Nephron (organoid): Measurements from ENCODE around the gene CWC27.

ENCODE experiments used
- H3K27ac Mint-ChIP-seq, 3 experiments: 2 replicates each; pipeline ENCODE4 v1.8.0; 2020; ENCODE audit warnings: mixed read lengths in 3 of 3, mild to moderate bottlenecking in 2 of 3, moderate library complexity in 1 of 3
- H3K27me3 Mint-ChIP-seq: 2 replicates; pipeline ENCODE4 v1.8.0; 2021; ENCODE audit warnings: low read depth, mild to moderate bottlenecking, moderate library complexity, mixed read lengths
- H3K36me3 Mint-ChIP-seq: 2 replicates; pipeline ENCODE4 v1.8.0; 2020; ENCODE audit warnings: low read depth, mixed read lengths
- H3K4me1 Mint-ChIP-seq: 2 replicates; pipeline ENCODE4 v1.8.0; 2020; ENCODE audit warnings: mixed read lengths
- H3K4me3 Mint-ChIP-seq, 3 experiments: 2 replicates each; pipeline ENCODE4 v1.8.0; 2020; ENCODE audit warnings: mild to moderate bottlenecking in 3 of 3, mixed read lengths in 3 of 3, moderate library complexity in 2 of 3
- H3K9me3 Mint-ChIP-seq: 2 replicates; pipeline ENCODE4 v1.8.0; 2020; ENCODE audit warnings: mixed read lengths
- CTCF ChIP-seq, 3 experiments: fragments of 200-600 bp; sonication (generic); IDR thresholded peaks; one replicate each; pipeline ENCODE4 v1.5.0; 2021; ENCODE audit warnings: antibody characterized with exemption in 3 of 3; ENCODE audit not compliant: unreplicated experiment in 3 of 3

Gene CWC27

DNA sequence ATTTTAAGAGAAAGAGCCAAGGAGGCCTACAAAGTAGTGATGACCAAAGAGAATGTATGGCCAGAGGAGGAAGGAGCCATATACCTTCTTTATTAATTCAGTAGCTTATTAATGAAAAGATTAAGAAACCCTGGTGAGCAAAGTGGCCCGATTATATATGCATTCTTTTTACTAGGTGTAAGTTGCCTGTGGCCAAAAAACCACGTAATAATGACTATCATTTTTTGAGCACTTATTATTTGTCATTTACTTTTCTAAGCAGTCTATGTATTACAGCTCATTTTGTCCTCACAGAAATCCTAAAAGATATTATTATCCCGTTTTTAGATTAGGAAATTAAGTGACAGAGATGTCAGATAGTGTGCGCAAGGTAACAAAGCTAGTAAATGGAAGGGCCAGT, 3.0 kb downstream of the CWC27 start:
- Mint-ChIP-seq H3K4me1 (peaks cover 29% of the 10 kb centered on the region), H3K9me3 (no peaks in the 10 kb centered on the region), H3K27ac (no peak overlapping the region), H3K4me3 (peak overlapping the region in 2 of 3 experiments; percentile 41 to 51), H3K27me3 (no peaks in the 10 kb centered on the region), H3K36me3 (peaks cover 14% of the 10 kb centered on the region)
- TF ChIP-seq CTCF (IDR thresholded peaks at IDR 0.05; ENCODE audit: unreplicated experiment in 3 of 3), result no peak

DNA sequence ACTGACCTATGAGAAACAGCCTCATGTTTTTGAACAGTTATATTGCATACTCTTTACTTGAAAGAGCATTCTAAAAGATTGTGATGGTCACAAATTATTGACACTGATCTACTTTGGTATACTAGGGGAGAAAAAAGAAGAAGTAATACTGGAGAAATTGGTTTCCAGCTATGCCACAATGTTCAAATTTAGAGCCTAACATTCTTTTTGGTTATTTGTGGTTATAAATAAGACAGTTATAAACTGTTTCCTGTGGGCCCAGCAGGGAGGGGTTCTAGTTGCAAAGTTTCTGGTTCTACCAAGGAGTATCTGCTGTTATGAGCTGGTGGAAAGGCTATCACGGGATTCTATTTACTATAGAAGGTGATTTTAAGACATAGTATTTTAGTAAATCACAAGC, 4.8 kb downstream of the CWC27 start:
- no peak overlapping the region for H3K27ac Mint-ChIP-seq
- no peaks in the 10 kb centered on the region for H3K9me3 Mint-ChIP-seq
- H3K27me3 Mint-ChIP-seq, result no peaks in the 10 kb centered on the region
- peaks cover 13% of the 10 kb centered on the region for H3K36me3 Mint-ChIP-seq
- peaks cover 19% of the 10 kb centered on the region for H3K4me1 Mint-ChIP-seq
- TF ChIP-seq CTCF (IDR thresholded peaks at IDR 0.05; ENCODE audit: unreplicated experiment in 3 of 3), result no peak
- no peak overlapping the region for H3K4me3 Mint-ChIP-seq

- Mint-ChIP-seq H3K27ac (no peak overlapping the region), H3K9me3 (no peaks in the 10 kb centered on the region), H3K27me3 (no peaks in the 10 kb centered on the region), H3K4me1 (peaks cover 3% of the 10 kb centered on the region), H3K4me3 (no peak overlapping the region), H3K36me3 (peaks cover 21% of the 10 kb centered on the region)
- no peak for TF ChIP-seq CTCF (IDR thresholded peaks at IDR 0.05; ENCODE audit: unreplicated experiment in 3 of 3)
These were observed 6.6 kb downstream of the CWC27 start for GRCh38 chr5:64775291-64775690.

GRCh38 chr5:64784451-64785025, 15.8 kb downstream of the CWC27 start:
- Mint-ChIP-seq H3K4me1 (no peaks in the 10 kb centered on the region), H3K27me3 (no peaks in the 10 kb centered on the region), H3K27ac (no peak overlapping the region), H3K4me3 (no peak overlapping the region), H3K36me3 (peaks cover 14% of the 10 kb centered on the region), H3K9me3 (no peaks in the 10 kb centered on the region)
- TF ChIP-seq CTCF (IDR thresholded peaks at IDR 0.05; ENCODE audit: unreplicated experiment in 3 of 3), result peak; percentile 80 to 94 (median 82)

- no peaks in the 10 kb centered on the region for H3K27me3 Mint-ChIP-seq
- peaks cover 13% of the 10 kb centered on the region for H3K36me3 Mint-ChIP-seq
- no peak overlapping the region for H3K27ac Mint-ChIP-seq
- TF ChIP-seq CTCF (IDR thresholded peaks at IDR 0.05; ENCODE audit: unreplicated experiment in 3 of 3), result no peak
- no peaks in the 10 kb centered on the region for H3K4me1 Mint-ChIP-seq
- H3K9me3 Mint-ChIP-seq, result no peaks in the 10 kb centered on the region
- H3K4me3 Mint-ChIP-seq, result no peak overlapping the region
These were observed 17.6 kb downstream of the CWC27 start for GRCh38 chr5:64786372-64786771.

- H3K27me3 Mint-ChIP-seq, result no peaks in the 10 kb centered on the region
- no peak overlapping the region for H3K27ac Mint-ChIP-seq
- no peaks in the 10 kb centered on the region for H3K9me3 Mint-ChIP-seq
- TF ChIP-seq CTCF (IDR thresholded peaks at IDR 0.05; ENCODE audit: unreplicated experiment in 3 of 3), result no peak
- H3K36me3 Mint-ChIP-seq, result peaks cover 18% of the 10 kb centered on the region
- no peaks in the 10 kb centered on the region for H3K4me1 Mint-ChIP-seq
- H3K4me3 Mint-ChIP-seq, result no peak overlapping the region
These were observed 19.4 kb downstream of the CWC27 start for GRCh38 chr5:64788156-64788555.
